RCC 7860 (cell line): ENCODE measurements around the gene TENT4B.
A peak's percentile ranks its signal among the peaks of the same experiment; 100 is the strongest.
"Not testable (repeated sequence)": the region's sequence is repeated elsewhere in the genome, so short reads cannot be mapped to it uniquely, and the experiment has no call there.

Experiments used
- DNase-seq: peaks from one replicate; pipeline ENCODE4 v3.0.0-alpha.2; 2015; ENCODE audit warnings: low spot score
- FAIRE-seq: peaks from 2 replicates; lab custom pipeline; 2012; peaks lifted over from hg19 to GRCh38; lab: Jason Lieb, UNC

The TENT4B gene

GRCh38 chr16:50227120-50227519 is 74.0 kb downstream of the TENT4B start:
- FAIRE-seq: no peak

GRCh38 chr16:50227665-50228064 is 74.6 kb downstream of the TENT4B start:
- DNase-seq (no peak), FAIRE-seq (no peak)

More at GRCh38 chr16:50227120-50227519, 74.0 kb downstream of the TENT4B start:
- no peak for DNase-seq

GRCh38 chr16:50228364-50228868 is 75.3 kb downstream of the TENT4B start:
- no peak for FAIRE-seq
- DNase-seq: no peak

GRCh38 chr16:50229149-50229726 is 76.1 kb downstream of the TENT4B start:
- FAIRE-seq: no peak
- DNase-seq: no peak

GRCh38 chr16:50234771-50235556 is 81.9 kb downstream of the TENT4B start:
- no peak for FAIRE-seq
- DNase-seq: no peak

- FAIRE-seq (no peak), DNase-seq (no peak)
Measured at GRCh38 chr16:50235581-50235980, 82.5 kb downstream of the TENT4B start.

GRCh38 chr16:50238314-50238713 is 85.2 kb downstream of the TENT4B start:
- no peak for FAIRE-seq
- DNase-seq: no peak

GRCh38 chr16:50238868-50239301 is 85.8 kb downstream of the TENT4B start:
- DNase-seq (no peak), FAIRE-seq (no peak)

- not testable (repeated sequence) for FAIRE-seq, DNase-seq
Measured at GRCh38 chr16:50243024-50243423, 89.9 kb downstream of the TENT4B start.

- DNase-seq (no peak), FAIRE-seq (no peak)
Measured at GRCh38 chr16:50244140-50244503, 91.0 kb downstream of the TENT4B start.

GRCh38 chr16:50244504-50245416 is 91.7 kb downstream of the TENT4B start:
- DNase-seq (no peak), FAIRE-seq (no peak)

GRCh38 chr16:50245417-50246298 is 92.6 kb downstream of the TENT4B start:
- DNase-seq: peak; percentile 68
- FAIRE-seq: peak; percentile 42

GRCh38 chr16:50246299-50247122 is 93.4 kb downstream of the TENT4B start:
- no peak for FAIRE-seq

GRCh38 chr16:50247123-50247905 is 94.2 kb downstream of the TENT4B start:
- no peak for DNase-seq

More at GRCh38 chr16:50246299-50247122, 93.4 kb downstream of the TENT4B start:
- DNase-seq: no peak

GRCh38 chr16:50247906-50248608 is 95.0 kb downstream of the TENT4B start:
- DNase-seq (no peak), FAIRE-seq (no peak)

More at GRCh38 chr16:50247123-50247905, 94.2 kb downstream of the TENT4B start:
- FAIRE-seq: no peak

- DNase-seq: no peak
- no peak for FAIRE-seq
Measured at GRCh38 chr16:50248845-50249244, 95.7 kb downstream of the TENT4B start.

- DNase-seq: peak; percentile 94
- peak; percentile 88 for FAIRE-seq
Measured at GRCh38 chr16:50251375-50252081, 98.4 kb downstream of the TENT4B start.
